GM15510 (cell line): ENCODE measurements around the gene UBL7.

Experiments
- POLR2A ChIP-seq: IDR thresholded peaks from 3 replicates; pipeline ENCODE4 v1.6.1; 2011; ENCODE audit warnings: borderline replicate concordance; ENCODE audit not compliant: insufficient read length; ENCODE audit errors: extremely low read depth

The UBL7 gene

GRCh38 chr15:74460871-74461846 lies at the start of gene UBL7:
Gene UBL7, minus strand, starts transcription at chr15:74461160. Its CDS starts 2,293 bp downstream, at chr15:74458867.
- TF ChIP-seq POLR2A, result peak; percentile 95

- no peak for TF ChIP-seq POLR2A
Measured at GRCh38 chr15:74506515-74506840, 45.5 kb upstream of the UBL7 start.

- TF ChIP-seq POLR2A, result no peak
Measured at GRCh38 chr15:74505837-74506514, 45.0 kb upstream of the UBL7 start.

GRCh38 chr15:74504836-74505235 lies 43.9 kb upstream of the UBL7 start:
- no peak for TF ChIP-seq POLR2A

GRCh38 chr15:74504418-74504817 lies 43.5 kb upstream of the UBL7 start:
- no peak for TF ChIP-seq POLR2A

- no peak for TF ChIP-seq POLR2A
Measured at GRCh38 chr15:74502301-74502700, 41.3 kb upstream of the UBL7 start.

GRCh38 chr15:74500401-74500800 lies 39.4 kb upstream of the UBL7 start:
- TF ChIP-seq POLR2A, result no peak

- TF ChIP-seq POLR2A, result no peak
Measured at GRCh38 chr15:74499366-74499765, 38.4 kb upstream of the UBL7 start.

GRCh38 chr15:74497584-74497983 lies 36.6 kb upstream of the UBL7 start:
- TF ChIP-seq POLR2A, result no peak

- TF ChIP-seq POLR2A, result no peak
Measured at GRCh38 chr15:74496648-74497047, 35.7 kb upstream of the UBL7 start.

- no peak for TF ChIP-seq POLR2A
Measured at GRCh38 chr15:74490339-74490689, 29.4 kb upstream of the UBL7 start.

GRCh38 chr15:74489518-74490338 lies 28.8 kb upstream of the UBL7 start:
- TF ChIP-seq POLR2A, result no peak

- no peak for TF ChIP-seq POLR2A
Measured at GRCh38 chr15:74488776-74489175, 27.8 kb upstream of the UBL7 start.

GRCh38 chr15:74482661-74483060 lies 21.7 kb upstream of the UBL7 start:
- TF ChIP-seq POLR2A, result no peak
